Measurements from ENCODE around the gene DOCK9.
"Not testable (repeated sequence)": the region's sequence is repeated elsewhere in the genome, so short reads cannot be mapped to it uniquely, and the experiment has no call there.

The DOCK9 gene

GRCh38 chr13:98822225-98822606 is 155.6 kb downstream of the DOCK9 start:
- DNase-seq (ENCODE audit: low read depth), result no peak

GRCh38 chr13:98821372-98822224 is 156.3 kb downstream of the DOCK9 start:
- no peak for DNase-seq (ENCODE audit: low read depth)

- no peak for DNase-seq (ENCODE audit: low read depth)
These were observed 157.0 kb downstream of the DOCK9 start for GRCh38 chr13:98820744-98821371.

GRCh38 chr13:98820300-98820699 is 157.6 kb downstream of the DOCK9 start:
- DNase-seq (ENCODE audit: low read depth), result no peak

- no peak for DNase-seq (ENCODE audit: low read depth)
These were observed 158.4 kb downstream of the DOCK9 start for GRCh38 chr13:98819382-98820010.

- no peak for DNase-seq (ENCODE audit: low read depth)
These were observed 161.5 kb downstream of the DOCK9 start for GRCh38 chr13:98816406-98816805.

DNA sequence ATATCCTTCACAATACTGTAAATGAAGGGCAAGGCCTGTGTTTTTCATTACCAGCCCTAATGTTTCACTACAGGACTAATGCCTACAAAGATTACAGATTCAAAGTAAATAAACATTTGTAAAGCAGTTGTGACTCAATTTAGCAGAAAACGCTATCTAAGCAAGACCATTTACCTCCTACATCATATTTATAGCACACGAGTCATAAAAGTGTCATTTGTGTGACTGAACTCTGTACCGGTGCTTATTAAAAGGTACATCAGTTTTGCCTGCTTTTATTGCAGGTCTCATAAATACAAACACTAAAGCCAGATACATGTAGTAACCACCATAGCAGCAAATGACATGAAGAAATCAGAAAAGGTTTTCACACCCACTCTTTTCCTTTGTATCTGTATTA is 163.9 kb downstream of the DOCK9 start:
- no peak for DNase-seq (ENCODE audit: low read depth)

DNA sequence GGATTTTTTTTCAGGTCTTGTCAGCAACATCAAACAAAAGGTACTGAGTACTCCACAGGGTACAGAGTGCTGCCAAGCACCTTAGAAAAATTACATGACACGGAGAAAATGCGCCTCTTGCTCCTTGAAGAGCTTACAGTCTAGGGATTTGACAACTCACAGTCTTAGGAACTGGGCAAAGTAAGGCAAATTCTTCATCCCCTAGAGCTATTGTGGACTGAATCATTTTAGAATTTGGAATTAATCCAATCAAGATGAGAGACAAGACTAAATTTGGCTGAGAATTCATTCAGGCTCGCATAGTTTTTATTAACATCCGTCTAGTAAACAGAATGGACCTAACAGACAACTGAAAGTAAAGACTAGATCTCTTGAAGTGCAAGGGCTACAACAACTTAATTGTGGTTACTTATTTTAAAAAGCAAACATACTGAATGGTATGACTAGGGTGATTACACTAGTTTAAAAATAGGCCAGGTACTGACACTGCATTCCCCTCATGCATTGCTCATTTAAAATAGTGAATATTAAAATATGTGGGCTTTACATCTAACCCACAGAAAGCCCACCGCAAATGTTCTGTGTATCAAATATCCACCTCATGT is 165.6 kb downstream of the DOCK9 start:
- not testable (repeated sequence) for DNase-seq (ENCODE audit: low read depth)

DNA sequence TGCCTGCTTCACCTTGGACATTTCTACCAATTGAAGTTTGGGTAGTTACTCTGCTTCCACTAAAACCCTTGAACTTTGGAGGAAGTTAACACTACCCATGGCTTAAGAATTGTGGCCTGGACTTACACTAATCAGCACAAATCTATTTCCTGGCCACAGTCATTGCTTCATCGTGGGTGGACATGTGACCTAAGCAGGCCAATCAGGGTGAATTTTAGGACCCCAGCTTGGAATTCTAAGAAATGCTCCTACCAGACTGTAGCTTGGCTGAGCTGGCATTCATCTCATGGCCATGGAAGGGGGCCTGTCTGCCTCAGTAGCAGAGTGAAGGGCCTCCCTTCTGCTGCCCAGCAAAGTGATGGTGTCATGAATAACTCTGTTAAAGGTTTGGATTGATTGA is 167.1 kb downstream of the DOCK9 start:
- peak; percentile 31 for DNase-seq (ENCODE audit: low read depth)

GRCh38 chr13:98809345-98809777 is 168.5 kb downstream of the DOCK9 start:
- no peak for DNase-seq (ENCODE audit: low read depth)

GRCh38 chr13:98807774-98808173 is 170.1 kb downstream of the DOCK9 start:
- DNase-seq (ENCODE audit: low read depth), result no peak

GRCh38 chr13:98804336-98804855 is 173.5 kb downstream of the DOCK9 start:
- DNase-seq (ENCODE audit: low read depth), result no peak

DNA sequence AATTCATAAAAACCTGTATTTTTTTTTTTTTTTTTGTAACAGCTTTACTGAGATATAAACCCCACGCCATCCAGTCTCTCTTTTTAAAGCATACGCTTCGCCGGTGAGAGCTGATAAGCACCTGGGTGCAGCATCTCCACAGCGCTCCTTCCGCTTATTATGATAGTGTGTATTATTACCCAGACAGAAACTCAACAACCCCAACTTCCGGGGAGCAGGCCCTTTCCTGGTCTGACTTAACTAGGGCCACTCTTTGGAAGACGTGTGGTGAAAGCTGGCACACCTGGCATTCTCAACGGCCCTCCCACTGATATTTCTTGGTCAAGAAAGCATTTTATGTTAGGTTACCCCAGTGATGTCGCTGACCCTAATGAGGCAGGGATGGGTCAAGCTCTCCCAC is 173.9 kb downstream of the DOCK9 start:
- no peak for DNase-seq (ENCODE audit: low read depth)

DNA sequence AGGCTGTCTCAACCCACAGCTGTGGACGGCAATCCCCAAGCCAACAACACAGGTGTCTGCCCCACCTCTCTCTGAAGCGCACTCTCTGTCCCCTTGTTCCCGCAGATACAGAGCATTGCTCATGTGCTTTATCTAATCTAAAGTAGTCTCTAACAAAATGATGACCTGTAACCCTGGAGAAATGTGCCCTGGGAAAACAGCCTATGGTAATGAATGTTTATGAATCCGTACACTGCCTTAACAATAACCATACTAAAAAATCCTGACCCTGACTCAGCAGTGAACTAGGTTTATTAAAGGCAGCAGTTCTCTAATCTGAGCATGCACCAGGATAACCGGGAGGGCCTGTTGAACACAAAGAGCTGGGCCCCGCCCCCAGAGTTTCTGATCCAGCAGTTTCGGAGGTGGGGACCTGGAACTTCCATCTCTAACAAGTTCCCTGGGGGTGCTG is 174.7 kb downstream of the DOCK9 start:
- DNase-seq (ENCODE audit: low read depth), result no peak

- no peak for DNase-seq (ENCODE audit: low read depth)
These were observed 175.3 kb downstream of the DOCK9 start for GRCh38 chr13:98802559-98802958.

GRCh38 chr13:98801626-98802418 is 176.0 kb downstream of the DOCK9 start:
- DNase-seq (ENCODE audit: low read depth), result no peak

DNA sequence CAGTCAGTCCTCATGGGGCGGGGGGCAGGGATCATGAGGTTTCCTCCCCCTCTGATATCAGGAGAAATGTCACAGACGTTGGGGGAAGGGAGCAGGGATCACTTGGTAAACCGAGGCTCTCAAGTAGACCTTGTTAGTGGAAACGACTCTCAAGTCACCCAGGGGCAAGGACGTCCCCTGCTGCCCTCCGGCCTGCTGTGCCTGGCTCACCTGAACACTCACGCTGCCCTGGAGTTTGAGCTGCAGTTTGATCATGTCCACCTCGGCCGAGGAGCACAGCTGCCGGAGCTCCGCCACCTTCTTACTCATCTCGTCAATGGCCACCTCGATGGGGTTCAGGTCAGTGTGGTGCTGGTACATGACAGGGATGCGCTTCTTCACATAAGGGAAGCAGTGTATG is 177.8 kb downstream of the DOCK9 start:
- no peak for DNase-seq (ENCODE audit: low read depth)

DNA sequence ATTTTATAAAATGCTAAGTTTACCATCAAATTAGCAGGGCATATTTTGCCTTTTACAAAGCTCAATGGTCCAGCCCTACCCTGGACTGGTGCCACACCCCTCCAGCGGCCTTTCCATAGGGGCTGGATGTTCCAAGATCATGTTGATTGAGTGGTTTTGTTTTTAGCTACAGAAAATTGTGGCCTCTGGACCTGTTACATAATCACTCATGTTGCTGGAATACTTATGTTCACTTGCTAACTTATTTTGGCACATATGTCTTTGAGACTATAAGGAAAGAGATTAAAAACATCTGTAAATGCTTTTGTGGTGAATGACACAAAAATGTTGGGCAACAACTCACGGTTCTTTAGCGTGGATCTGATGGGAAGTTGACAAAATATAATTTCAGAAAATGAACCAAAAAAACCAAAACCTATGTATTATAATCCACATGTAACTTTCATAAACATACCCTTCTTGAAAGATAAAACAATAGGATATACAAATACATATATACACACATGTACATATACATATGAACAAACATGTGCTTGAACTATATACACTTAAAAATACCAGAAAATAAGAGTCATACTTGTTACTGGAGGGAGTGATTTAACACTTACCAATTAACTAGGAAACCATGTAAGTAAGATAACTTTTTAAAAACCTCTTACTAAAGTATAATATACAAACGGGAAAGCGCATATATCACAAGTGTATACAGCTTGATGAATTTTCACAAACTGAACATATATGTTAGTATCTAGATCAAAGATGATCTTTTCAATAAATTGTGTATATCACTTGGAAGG is 178.8 kb downstream of the DOCK9 start:
- DNase-seq (ENCODE audit: low read depth), result peak; percentile 85

DNA sequence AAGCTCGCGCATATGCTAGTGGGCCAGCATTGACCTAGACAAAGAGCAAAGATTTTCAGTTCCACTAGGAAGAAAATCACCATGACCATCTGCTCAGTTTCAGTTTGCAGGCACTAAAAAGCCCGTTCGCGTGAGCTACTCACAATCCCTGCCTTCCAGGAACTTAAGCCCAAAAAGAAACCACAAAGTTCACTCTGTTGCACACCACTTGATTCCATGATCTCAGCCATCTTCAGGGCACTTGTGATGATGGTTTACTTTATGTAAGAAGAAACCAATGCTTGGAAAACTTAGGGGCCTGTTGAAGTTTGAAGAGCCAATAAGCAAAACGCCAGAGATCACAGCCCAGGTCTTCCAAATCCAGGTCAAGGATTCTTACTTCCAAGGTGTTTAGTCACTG is 180.4 kb downstream of the DOCK9 start:
- DNase-seq (ENCODE audit: low read depth), result no peak

GRCh38 chr13:98796798-98797197 is 181.1 kb downstream of the DOCK9 start:
- DNase-seq (ENCODE audit: low read depth), result no peak

GRCh38 chr13:98796191-98796590 is 181.7 kb downstream of the DOCK9 start:
- DNase-seq (ENCODE audit: low read depth), result no peak

All from iris pigment epithelial cell (primary cell).